Activated T-helper 1 cell treated with anti-CD3 and anti-CD28 coated beads, Interleukin-12 subunit alpha, Interleukin-12 subunit beta, Interleukin-2, Interleukin-4 antibody, amounts not matched to agents 30 ng/mL and 10 ng/mL and 1 ng/mL, durations not matched to agents 14 hours and 24 hours and 36 hours (primary cell): Measurements from ENCODE around the gene RABEP2. TPM values are rescaled to one million over a fixed set of nuclear protein-coding genes. Genes with fewer than 3 reads are reported as not detected.
"Not testable (repeated sequence)": the region's sequence is repeated elsewhere in the genome, so short reads cannot be mapped to it uniquely, and the experiment has no call there.

Experiments used
- DNase-seq: peaks from one replicate; pipeline ENCODE4 v3.0.0; 2021; ENCODE audit warnings: low spot score
- H3K27ac Mint-ChIP-seq: one replicate; pipeline ENCODE4 v1.8.0; 2021; ENCODE audit warnings: mild to moderate bottlenecking, mixed read lengths
- H3K27me3 Mint-ChIP-seq: one replicate; pipeline ENCODE4 v1.8.0; 2022; ENCODE audit warnings: mild to moderate bottlenecking, moderate library complexity, mixed read lengths; ENCODE audit not compliant: insufficient read depth
- H3K36me3 Mint-ChIP-seq: one replicate; pipeline ENCODE4 v1.8.0; 2021; ENCODE audit warnings: low read depth, mixed read lengths
- H3K4me1 Mint-ChIP-seq: one replicate; pipeline ENCODE4 v1.8.0; 2021; ENCODE audit warnings: low read depth, mixed read lengths
- H3K4me3 Mint-ChIP-seq: one replicate; pipeline ENCODE4 v1.8.0; 2021; ENCODE audit warnings: mild to moderate bottlenecking, moderate library complexity, mixed read lengths
- H3K9me3 Mint-ChIP-seq: one replicate; pipeline ENCODE4 v1.8.0; 2021; ENCODE audit warnings: mixed read lengths
- intact Hi-C: fragments of 100-400 bp; cut with micrococcal nuclease; formaldehyde crosslinking; loops from one replicate; pipeline ENCODE4 v1.15.1; 2024
- total RNA-seq: library from RNA; stranded (reverse); gene quantifications from 2 replicates; pipeline ENCODE4 v1.2.3, GENCODE V29; 2022

RABEP2 gene
- total RNA-seq, 1 donor from 2014 or later = 18.3 TPM

DNA sequence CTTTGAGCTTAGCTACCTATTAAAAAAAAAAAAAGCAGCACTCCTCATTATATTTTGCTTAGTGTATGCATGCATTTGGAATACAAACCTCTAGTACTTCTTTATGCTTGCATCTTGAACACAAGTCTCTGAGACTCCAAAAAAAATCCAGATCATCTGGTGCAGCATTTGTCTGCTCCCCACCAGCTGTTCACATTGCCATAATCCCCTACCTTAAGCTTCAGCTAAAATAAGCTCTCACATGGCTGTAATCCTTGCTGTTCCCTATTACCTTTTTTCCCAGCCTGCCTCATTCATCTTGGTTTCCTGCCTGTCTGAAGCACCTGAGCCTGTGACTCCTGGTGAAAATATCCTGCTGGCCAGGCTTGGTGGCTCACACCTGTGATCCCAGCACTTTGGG, 18.2 kb upstream of the RABEP2 start:
- Mint-ChIP-seq H3K36me3 (no peaks in the 10 kb centered on the region), H3K4me3 (no peak overlapping the region), H3K9me3 (no peaks in the 10 kb centered on the region), H3K27ac (no peak overlapping the region), H3K4me1 (peaks cover 18% of the 10 kb centered on the region), H3K27me3 (no peaks in the 10 kb centered on the region)
- intact Hi-C loops = no loop called here
- no peak for DNase-seq

- H3K27ac Mint-ChIP-seq, intact Hi-C loops, H3K4me3 Mint-ChIP-seq, H3K27me3 Mint-ChIP-seq, H3K9me3 Mint-ChIP-seq, H3K36me3 Mint-ChIP-seq, DNase-seq: not testable (repeated sequence)
- peaks cover 20% of the 10 kb centered on the region for H3K4me1 Mint-ChIP-seq
These were observed 14.8 kb upstream of the RABEP2 start for GRCh38 chr16:28939825-28940224.

GRCh38 chr16:28938721-28939120, 13.7 kb upstream of the RABEP2 start:
- H3K27me3 Mint-ChIP-seq = peaks cover 2% of the 10 kb centered on the region
- H3K4me3 Mint-ChIP-seq = no peak overlapping the region
- H3K9me3 Mint-ChIP-seq = no peaks in the 10 kb centered on the region
- no peak overlapping the region for H3K27ac Mint-ChIP-seq
- peaks cover 2% of the 10 kb centered on the region for H3K36me3 Mint-ChIP-seq
- H3K4me1 Mint-ChIP-seq = peaks cover 13% of the 10 kb centered on the region
- intact Hi-C loops = no loop called here
- no peak for DNase-seq

GRCh38 chr16:28937222-28937876, 12.3 kb upstream of the RABEP2 start:
- intact Hi-C loops = no loop called here

GRCh38 chr16:28936784-28937155, 11.7 kb upstream of the RABEP2 start:
- Mint-ChIP-seq H3K9me3 (no peaks in the 10 kb centered on the region), H3K27ac (peak overlapping the region; percentile 27), H3K27me3 (peaks cover 2% of the 10 kb centered on the region), H3K4me1 (peaks cover 11% of the 10 kb centered on the region), H3K36me3 (peaks cover 2% of the 10 kb centered on the region), H3K4me3 (peak overlapping the region; percentile 62)
- intact Hi-C loops = loop anchor here (1.0 kb wide), 3 partner anchors 9 to 57 kb away; partner anchors contain the start of gene RABEP2
- no peak for DNase-seq

More at GRCh38 chr16:28937222-28937876, 12.3 kb upstream of the RABEP2 start:
- H3K9me3 Mint-ChIP-seq = no peaks in the 10 kb centered on the region
- DNase-seq = no peak
- H3K27ac Mint-ChIP-seq = no peak overlapping the region
- H3K4me3 Mint-ChIP-seq = no peak overlapping the region
- H3K4me1 Mint-ChIP-seq = peaks cover 11% of the 10 kb centered on the region
- H3K27me3 Mint-ChIP-seq = peaks cover 2% of the 10 kb centered on the region
- peaks cover 2% of the 10 kb centered on the region for H3K36me3 Mint-ChIP-seq

DNA sequence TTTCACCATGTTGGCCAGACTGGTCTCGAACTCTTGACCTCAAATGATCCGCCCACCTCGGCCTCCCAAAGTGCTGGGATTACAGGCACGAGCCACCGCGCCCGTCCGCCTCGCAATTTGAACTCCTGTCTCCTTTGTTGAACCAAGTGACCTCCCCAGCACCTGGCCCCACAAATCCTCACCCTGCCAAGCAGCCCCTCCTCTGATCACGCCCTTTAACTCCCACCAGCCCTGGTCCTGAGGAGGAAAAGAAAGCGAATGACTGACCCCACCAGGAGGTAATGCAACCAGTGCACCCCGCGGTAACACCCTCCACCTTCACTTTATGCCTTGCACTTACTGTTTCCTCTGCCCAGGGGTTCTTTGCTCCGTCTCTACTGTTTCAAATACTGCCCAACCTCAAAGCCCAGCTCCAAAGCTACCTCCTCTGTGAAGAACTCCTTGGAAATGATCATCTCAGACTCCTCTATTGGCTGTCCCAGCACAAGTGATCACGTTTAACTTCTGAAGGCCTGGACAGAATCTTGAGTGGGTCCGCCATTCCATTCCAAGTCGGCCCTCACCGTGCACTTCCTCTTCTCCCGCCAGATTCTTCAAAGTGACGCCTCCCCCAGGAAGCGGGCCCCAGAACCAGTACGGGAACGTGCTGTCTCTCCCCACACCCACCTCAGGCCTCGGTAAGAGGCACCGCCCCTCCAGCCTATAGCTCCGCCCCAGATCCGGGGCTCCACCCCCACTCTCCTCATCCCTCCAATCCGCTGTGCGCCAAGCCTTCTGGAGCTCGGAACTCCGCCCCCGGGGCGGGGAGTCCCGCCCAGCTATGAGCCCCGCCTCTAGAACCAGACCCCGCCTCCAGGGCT, 11.1 kb upstream of the RABEP2 start:
- intact Hi-C loops = loop anchor here (1.0 kb wide), 3 partner anchors 9 to 57 kb away; partner anchors contain the start of gene RABEP2
- no peaks in the 10 kb centered on the region for H3K9me3 Mint-ChIP-seq

GRCh38 chr16:28935346-28935745, 10.3 kb upstream of the RABEP2 start:
- no peak for DNase-seq
- Mint-ChIP-seq H3K4me1 (peaks cover 19% of the 10 kb centered on the region), H3K27ac (no peak overlapping the region), H3K9me3 (no peaks in the 10 kb centered on the region), H3K27me3 (peaks cover 2% of the 10 kb centered on the region), H3K4me3 (peak overlapping the region; percentile 23), H3K36me3 (peaks cover 2% of the 10 kb centered on the region)
- intact Hi-C loops = no loop called here

More for the DNA sequence above, 11.1 kb upstream of the RABEP2 start:
- Mint-ChIP-seq H3K27me3 (peaks cover 2% of the 10 kb centered on the region), H3K4me3 (peak overlapping the region; percentile 62), H3K36me3 (peaks cover 2% of the 10 kb centered on the region), H3K27ac (peak overlapping the region; percentile 27), H3K4me1 (peaks cover 11% of the 10 kb centered on the region)
- DNase-seq = peak; percentile 85

GRCh38 chr16:28933171-28933570, 8.1 kb upstream of the RABEP2 start:
- peaks cover 20% of the 10 kb centered on the region for H3K4me1 Mint-ChIP-seq
- intact Hi-C loops = no loop called here
- H3K27ac Mint-ChIP-seq = no peak overlapping the region
- DNase-seq = no peak
- H3K4me3 Mint-ChIP-seq = no peak overlapping the region
- peaks cover 2% of the 10 kb centered on the region for H3K27me3 Mint-ChIP-seq
- H3K9me3 Mint-ChIP-seq = no peaks in the 10 kb centered on the region
- H3K36me3 Mint-ChIP-seq = peaks cover 2% of the 10 kb centered on the region

GRCh38 chr16:28932339-28933141, 7.5 kb upstream of the RABEP2 start:
- Mint-ChIP-seq H3K36me3 (peaks cover 2% of the 10 kb centered on the region), H3K9me3 (no peaks in the 10 kb centered on the region), H3K27me3 (peaks cover 2% of the 10 kb centered on the region), H3K27ac (no peak overlapping the region), H3K4me1 (peaks cover 20% of the 10 kb centered on the region), H3K4me3 (no peak overlapping the region)
- intact Hi-C loops = no loop called here
- no peak for DNase-seq

- Mint-ChIP-seq H3K27me3 (no peaks in the 10 kb centered on the region), H3K9me3 (no peaks in the 10 kb centered on the region), H3K4me3 (no peak within 1 kb of the TSS), H3K36me3 (peaks cover 2% of the 10 kb centered on the region), H3K27ac (no peak within 1 kb of the TSS), H3K4me1 (peaks cover 19% of the 10 kb centered on the region)
- intact Hi-C loops = no loop called here
- DNase-seq = no peak
These were observed 6.8 kb upstream of the RABEP2 start, which contains the start of gene CD19 for GRCh38 chr16:28931801-28932225. Gene CD19 (plus strand): TSS chr16:28931971. CDS start chr16:28932001, 30 bp downstream.

DNA sequence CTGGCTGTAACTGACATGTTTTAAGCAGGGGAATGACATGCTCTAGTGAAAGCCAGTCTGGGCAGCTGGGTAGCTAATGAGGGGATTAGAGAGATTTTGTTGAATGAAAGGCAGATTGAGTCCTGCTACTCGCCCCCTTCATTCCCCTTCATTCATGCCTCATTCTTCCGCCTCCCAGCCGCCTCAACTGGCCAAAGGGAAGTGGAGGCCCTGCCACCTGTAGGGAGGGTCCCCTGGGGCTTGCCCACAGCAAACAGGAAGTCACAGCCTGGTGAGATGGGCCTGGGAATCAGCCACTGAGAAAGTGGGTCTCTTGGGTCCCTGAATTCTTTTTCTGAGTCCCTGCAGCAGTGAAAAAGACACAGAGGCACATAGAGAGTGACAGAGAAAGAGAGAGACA, 5.6 kb upstream of the RABEP2 start:
- peaks cover 2% of the 10 kb centered on the region for H3K36me3 Mint-ChIP-seq
- peaks cover 15% of the 10 kb centered on the region for H3K4me1 Mint-ChIP-seq
- no peaks in the 10 kb centered on the region for H3K9me3 Mint-ChIP-seq
- H3K27ac Mint-ChIP-seq = no peak overlapping the region
- no peak overlapping the region for H3K4me3 Mint-ChIP-seq
- DNase-seq = no peak
- no peaks in the 10 kb centered on the region for H3K27me3 Mint-ChIP-seq
- intact Hi-C loops = no loop called here

DNA sequence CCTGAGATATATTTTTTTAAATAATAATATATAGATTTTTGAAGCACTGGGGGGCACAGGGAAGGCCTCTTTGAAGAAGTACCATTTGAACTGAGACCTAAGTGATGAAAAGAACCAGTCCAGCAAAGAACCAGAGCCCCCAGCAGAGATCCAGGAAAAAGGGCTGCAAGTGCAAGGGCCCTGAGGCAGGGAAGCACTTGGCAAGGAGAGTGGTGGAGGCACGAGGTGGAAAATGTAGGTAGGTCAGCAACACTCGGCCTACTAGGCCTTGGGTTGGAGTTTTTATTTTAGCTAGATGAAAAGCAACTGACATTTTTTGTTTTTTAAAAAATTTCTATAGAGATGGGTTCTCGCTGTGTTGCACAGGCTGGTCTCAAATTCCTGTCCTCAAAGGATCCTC, 5.2 kb upstream of the RABEP2 start:
- no peak for DNase-seq
- intact Hi-C loops = no loop called here
- H3K27me3 Mint-ChIP-seq = no peaks in the 10 kb centered on the region
- H3K36me3 Mint-ChIP-seq = no peaks in the 10 kb centered on the region
- no peaks in the 10 kb centered on the region for H3K9me3 Mint-ChIP-seq
- no peak overlapping the region for H3K27ac Mint-ChIP-seq
- no peak overlapping the region for H3K4me3 Mint-ChIP-seq
- H3K4me1 Mint-ChIP-seq = peaks cover 17% of the 10 kb centered on the region
